ENCODE measurements around the gene CORO2B.
A peak's percentile ranks its signal among the peaks of the same experiment; 100 is the strongest.

CORO2B gene

DNA sequence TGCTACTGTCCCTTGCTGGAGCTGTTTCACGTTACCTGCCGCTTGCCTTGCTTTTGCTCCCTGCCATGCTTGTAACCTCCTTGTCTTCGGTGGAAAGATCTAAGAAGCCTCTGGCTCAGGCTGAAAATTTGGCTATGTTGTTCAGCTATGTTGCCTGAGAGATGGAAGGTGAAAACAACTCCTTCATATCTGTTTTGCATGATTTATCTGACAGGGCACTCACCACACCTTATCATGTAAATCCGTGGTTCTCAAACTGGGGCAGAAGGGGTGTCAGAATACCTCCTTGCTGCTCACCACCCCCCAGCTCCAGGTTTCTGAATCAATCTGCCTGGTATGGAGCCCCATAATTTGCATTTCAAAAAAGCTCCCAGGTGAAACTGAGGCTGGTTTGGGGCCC lies 6.5 kb upstream of the CORO2B start:
- H3K36me3 ChIP-seq (replicated peaks) = no peaks in the 10 kb centered on the region
- no peaks in the 10 kb centered on the region for H3K9me3 ChIP-seq
- DNase-seq (ENCODE audit: low spot score in 2 of 2) = no peak
- H3K4me3 ChIP-seq = no peak overlapping the region
- peaks cover 5% of the 10 kb centered on the region; the same call in 1 of the 2 replicates for H3K4me1 ChIP-seq
- in situ Hi-C loops (cut with MboI; ENCODE audit: low sequenced_read_pairs) = no loop called here
- peaks cover 35% of the 10 kb centered on the region for H3K27me3 ChIP-seq (ENCODE audit: low read depth)

DNA sequence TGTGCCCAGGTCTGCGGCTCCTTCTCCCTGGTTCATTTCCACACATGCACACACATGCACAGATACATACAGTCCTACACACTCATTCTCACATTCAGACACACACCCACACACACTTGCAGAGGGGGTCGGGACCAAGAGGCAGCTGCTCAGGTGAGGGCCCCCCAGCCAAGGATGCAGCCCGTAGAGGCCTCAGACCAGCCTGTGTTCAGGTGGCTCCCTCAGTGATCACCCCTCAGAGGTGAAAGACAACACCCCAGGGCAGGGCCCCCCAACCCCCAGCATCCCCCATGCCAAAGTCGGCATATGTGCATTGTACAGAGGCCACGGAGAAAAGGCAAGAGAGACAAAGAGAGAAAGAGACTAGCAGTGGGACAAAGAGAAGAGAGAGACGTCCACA lies 5.9 kb upstream of the CORO2B start:
- Histone ChIP-seq H3K9me3 (no peaks in the 10 kb centered on the region), H3K4me1 (peaks cover 7% of the 10 kb centered on the region; the same call in 1 of the 2 replicates), H3K36me3 (replicated peaks) (no peaks in the 10 kb centered on the region), H3K27me3 (ENCODE audit: low read depth) (peaks cover 36% of the 10 kb centered on the region), H3K4me3 (no peak overlapping the region)
- DNase-seq (ENCODE audit: low spot score in 2 of 2) = no peak
- in situ Hi-C loops (cut with MboI; ENCODE audit: low sequenced_read_pairs) = no loop called here

DNA sequence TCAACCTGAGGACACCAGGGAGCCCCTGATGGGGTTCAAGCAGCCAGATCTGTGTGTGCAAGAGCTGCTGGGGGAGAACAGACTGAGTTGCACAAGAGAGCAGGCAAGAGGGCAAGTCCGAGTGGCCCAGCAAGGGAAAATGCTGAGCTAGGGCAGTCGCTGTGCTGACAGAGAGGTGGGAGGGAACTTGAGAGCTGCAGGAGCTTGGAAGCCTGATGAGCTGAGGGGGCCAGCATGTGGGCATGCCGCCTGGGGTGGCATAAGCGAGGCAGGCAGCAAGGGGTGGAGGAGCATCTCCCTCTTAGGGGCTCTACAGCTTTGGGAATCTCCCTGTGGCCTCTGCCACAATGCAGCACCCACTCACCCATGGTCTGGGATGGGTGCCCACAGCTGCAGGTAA lies 4.7 kb upstream of the CORO2B start:
- DNase-seq (ENCODE audit: low spot score in 2 of 2) = no peak
- peaks cover 33% of the 10 kb centered on the region for H3K27me3 ChIP-seq (ENCODE audit: low read depth)
- no peak overlapping the region for H3K4me3 ChIP-seq
- in situ Hi-C loops (cut with MboI; ENCODE audit: low sequenced_read_pairs) = no loop called here
- H3K9me3 ChIP-seq = no peaks in the 10 kb centered on the region
- no peaks in the 10 kb centered on the region for H3K36me3 ChIP-seq (replicated peaks)
- H3K4me1 ChIP-seq = peaks cover 13% of the 10 kb centered on the region; the same call in 1 of the 2 replicates

DNA sequence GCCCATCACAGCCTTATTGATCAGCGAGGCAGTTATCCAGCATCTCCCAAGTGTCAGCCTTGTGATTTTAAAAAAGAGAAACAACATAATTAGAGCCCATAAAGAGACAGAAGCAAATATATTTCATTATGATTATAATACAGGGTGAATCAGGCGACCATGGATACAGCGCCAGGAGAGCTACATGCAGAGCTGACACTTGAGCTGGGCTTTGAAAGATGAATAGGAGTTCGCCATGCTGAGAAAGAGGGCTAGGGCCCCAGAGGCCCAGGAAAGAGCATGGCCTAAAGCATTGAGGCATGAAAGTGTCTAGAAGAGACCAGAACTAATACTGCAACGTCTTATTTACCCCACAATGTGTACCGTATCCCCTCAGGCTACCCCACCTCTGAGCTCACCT lies 4.2 kb upstream of the CORO2B start:
- no peak for DNase-seq (ENCODE audit: low spot score in 2 of 2)
- Histone ChIP-seq H3K4me3 (no peak overlapping the region), H3K4me1 (peaks cover 15% of the 10 kb centered on the region; the same call in 1 of the 2 replicates), H3K36me3 (replicated peaks) (no peaks in the 10 kb centered on the region), H3K9me3 (no peaks in the 10 kb centered on the region), H3K27me3 (ENCODE audit: low read depth) (peaks cover 33% of the 10 kb centered on the region)
- in situ Hi-C loops (cut with MboI; ENCODE audit: low sequenced_read_pairs) = no loop called here

DNA sequence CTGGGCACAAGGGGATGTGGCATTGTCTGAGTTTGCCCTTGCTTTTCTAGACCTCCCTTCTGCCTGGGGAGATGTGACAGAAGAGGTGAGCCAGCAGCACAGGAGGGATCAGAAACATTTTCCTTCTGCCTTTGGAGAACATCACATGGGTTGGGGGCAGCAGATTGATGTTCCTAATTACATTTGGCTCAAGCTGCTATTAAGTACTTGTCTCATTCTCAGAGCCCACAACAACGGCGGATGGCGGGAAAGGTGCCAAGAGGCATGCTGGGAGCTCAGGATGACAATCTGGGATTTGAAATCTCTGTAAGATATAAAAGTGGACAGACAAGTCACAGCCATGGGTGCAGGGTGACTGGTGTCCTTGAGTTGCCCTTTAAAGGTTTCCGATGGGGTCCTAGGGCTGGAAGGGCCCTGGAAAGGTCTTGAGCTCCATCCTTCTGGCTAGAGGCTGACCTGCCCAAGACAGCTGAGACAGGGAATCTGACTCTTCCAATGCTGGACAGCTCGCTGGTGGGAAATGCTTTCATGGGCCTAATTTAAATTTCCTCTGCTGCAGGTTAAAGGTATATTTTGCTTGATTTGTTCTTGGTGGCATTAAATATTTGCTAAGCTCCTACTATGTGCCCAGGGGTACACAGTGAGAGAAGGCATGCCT lies 2.4 kb upstream of the CORO2B start:
- Histone ChIP-seq H3K4me3 (no peak overlapping the region), H3K27me3 (ENCODE audit: low read depth) (peaks cover 30% of the 10 kb centered on the region), H3K9me3 (no peaks in the 10 kb centered on the region), H3K36me3 (replicated peaks) (no peaks in the 10 kb centered on the region), H3K4me1 (peaks cover 15% of the 10 kb centered on the region)
- DNase-seq (ENCODE audit: low spot score in 2 of 2) = no peak
- in situ Hi-C loops (cut with MboI; ENCODE audit: low sequenced_read_pairs) = no loop called here

DNA sequence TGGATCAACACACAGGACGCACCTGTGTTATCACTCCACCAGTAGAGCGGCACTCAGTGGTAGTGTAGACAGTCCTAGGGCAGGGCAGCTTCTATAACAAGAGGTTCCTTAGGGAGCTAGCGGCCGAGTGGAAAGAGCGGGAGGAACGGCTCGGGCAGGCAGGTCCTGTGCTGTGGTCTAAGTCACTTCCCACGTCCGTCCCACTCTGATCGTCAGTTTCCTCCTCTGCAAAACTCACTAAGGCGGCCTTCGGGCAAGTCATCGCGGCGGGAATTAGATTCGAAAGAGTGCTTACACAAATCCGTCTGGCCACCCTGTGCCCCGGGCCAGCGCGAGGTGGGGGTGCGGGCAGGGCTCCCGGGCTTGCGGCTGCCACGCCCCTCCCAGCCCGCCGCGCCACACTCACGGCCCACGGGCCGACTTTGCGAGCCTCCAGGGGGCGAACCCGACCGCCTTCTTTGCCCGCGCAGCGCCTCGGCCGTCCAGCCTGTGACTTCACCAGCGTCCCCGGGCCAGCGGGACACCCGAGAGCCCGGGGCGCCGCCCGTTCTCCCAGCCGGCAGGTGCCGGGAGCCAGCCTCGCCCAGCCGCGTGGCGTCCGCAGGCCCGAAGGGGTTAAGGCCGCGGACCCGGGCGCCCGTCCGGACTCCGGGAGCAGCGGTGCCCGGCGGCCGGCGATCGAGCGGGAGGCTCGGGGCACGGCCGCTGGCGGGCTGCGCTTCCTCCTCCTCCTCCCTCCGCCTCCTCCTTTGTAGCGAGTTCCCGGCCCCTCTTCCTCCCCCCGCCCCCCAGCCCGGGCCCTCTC lies 416 bp upstream of the CORO2B start:
- DNase-seq (ENCODE audit: low spot score in 2 of 2) = peak in 1 of 2 experiments; percentile 80
- peak overlapping the region; percentile 37 for H3K4me3 ChIP-seq
- H3K36me3 ChIP-seq (replicated peaks) = no peaks in the 10 kb centered on the region
- peaks cover 15% of the 10 kb centered on the region for H3K4me1 ChIP-seq
- in situ Hi-C loops (cut with MboI; ENCODE audit: low sequenced_read_pairs) = no loop called here
- H3K9me3 ChIP-seq = no peaks in the 10 kb centered on the region
- peaks cover 14% of the 10 kb centered on the region for H3K27me3 ChIP-seq (ENCODE audit: low read depth)

DNA sequence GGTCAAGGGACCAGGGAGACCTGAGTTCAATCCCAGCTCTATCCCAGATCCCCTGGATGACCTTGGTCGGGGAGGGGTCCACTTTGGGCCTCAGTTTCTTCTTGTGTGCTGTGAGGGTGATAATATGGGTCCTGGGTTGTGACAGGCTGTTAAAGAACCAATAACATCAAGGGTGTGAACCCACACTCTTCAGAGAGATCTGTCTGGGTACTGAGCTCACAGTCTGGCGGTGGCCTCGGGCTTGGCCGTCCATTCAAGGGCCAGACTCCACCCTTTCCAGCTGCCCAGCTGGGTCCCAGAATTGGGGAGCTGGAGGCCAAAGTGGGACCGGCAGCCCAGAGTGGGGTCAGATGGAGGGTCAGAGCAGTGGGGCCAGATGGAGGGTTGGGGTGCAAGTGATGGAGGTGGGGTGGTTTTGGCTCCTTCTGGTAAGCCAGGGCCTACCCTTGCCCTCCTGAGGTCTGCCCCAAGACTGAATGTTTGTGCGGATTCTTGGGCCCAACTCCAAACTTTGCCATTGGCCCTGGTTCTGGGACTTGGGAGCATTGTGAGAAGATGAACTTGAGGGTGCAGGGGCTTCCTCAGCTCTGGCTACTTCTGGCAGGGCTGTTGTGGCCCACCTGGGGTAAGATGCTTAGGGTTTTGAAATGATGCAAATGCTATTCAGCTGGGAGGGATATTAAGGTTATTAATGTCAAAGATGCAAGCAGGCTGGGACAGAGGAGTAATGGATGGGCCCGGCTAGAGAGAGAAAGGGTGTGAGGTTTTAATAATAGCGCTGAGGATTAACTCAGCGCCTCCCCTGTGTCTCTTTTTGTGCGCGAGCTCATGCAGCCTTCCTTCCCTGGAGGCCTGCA lies 1.5 kb downstream of the CORO2B start:
- in situ Hi-C loops (cut with MboI; ENCODE audit: low sequenced_read_pairs) = no loop called here
- no peaks in the 10 kb centered on the region for H3K9me3 ChIP-seq
- peaks cover 15% of the 10 kb centered on the region for H3K4me1 ChIP-seq
- H3K4me3 ChIP-seq = no peak overlapping the region
- DNase-seq (ENCODE audit: low spot score in 2 of 2) = peak in 1 of 2 experiments; percentile 50
- H3K36me3 ChIP-seq (replicated peaks) = no peaks in the 10 kb centered on the region
- peaks cover 4% of the 10 kb centered on the region; the same call in 1 of the 2 replicates for H3K27me3 ChIP-seq (ENCODE audit: low read depth)

DNA sequence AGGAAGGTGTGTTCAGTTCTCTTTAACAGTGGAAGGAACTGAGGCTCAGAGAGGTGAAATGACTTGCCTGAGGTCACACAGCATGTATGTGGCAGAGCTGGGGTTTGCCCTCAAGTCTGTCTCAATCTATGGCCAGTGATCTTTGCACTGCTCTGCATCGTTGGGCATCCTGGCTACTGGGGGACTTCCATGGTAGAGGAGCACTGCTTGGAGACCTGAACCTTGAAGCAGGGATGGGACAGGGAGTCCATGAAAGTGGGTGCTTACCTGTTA lies 2.0 kb downstream of the CORO2B start:
- peaks cover 4% of the 10 kb centered on the region; the same call in 1 of the 2 replicates for H3K27me3 ChIP-seq (ENCODE audit: low read depth)
- no peaks in the 10 kb centered on the region for H3K9me3 ChIP-seq
- in situ Hi-C loops (cut with MboI; ENCODE audit: low sequenced_read_pairs) = no loop called here
- no peak for DNase-seq (ENCODE audit: low spot score in 2 of 2)
- peaks cover 15% of the 10 kb centered on the region for H3K4me1 ChIP-seq
- H3K36me3 ChIP-seq (replicated peaks) = no peaks in the 10 kb centered on the region
- no peak overlapping the region for H3K4me3 ChIP-seq

DNA sequence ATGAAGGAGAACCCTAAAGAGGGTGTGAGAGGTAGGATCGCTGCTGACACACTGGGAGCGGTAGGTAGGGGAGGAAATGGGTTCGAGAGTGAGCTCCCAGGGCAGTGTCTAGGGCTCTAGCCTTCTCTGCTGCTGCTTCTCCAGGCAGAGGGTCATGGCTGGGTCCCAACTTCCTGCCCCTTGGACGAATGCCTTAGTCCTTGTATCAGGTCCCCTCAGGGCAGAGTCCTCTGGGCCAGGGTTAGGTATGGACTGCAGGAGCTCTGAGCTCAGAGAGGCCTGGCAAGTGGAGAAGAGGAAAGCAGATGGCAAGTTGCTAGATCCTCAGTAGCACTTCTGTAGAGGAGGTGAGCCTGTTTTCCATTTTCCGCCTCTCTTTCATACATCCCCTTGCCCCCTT lies 2.9 kb downstream of the CORO2B start:
- Histone ChIP-seq H3K4me1 (peaks cover 15% of the 10 kb centered on the region), H3K27me3 (ENCODE audit: low read depth) (peaks cover 4% of the 10 kb centered on the region; the same call in 1 of the 2 replicates), H3K36me3 (replicated peaks) (no peaks in the 10 kb centered on the region), H3K4me3 (no peak overlapping the region), H3K9me3 (no peaks in the 10 kb centered on the region)
- no peak for DNase-seq (ENCODE audit: low spot score in 2 of 2)
- in situ Hi-C loops (cut with MboI; ENCODE audit: low sequenced_read_pairs) = no loop called here

DNA sequence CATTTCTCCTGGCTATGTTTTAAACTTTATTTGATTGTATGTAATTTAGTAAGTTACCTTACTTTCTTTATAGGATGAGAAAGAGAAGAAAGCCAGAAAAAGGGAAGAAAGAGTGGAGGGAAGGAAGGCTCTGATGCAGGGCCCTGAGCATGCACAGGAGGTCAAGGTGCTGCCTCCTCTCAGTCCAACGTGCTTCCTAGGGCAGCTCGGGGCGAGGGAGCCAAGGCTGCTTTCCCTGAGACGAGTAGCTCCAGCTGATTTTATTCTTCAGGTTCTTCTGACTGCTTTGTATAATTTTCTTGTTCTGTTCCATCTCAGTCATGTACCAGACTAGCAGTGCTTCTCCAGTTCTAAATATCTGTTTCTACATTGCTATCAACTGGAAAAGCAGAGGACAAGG lies 3.4 kb downstream of the CORO2B start:
- in situ Hi-C loops (cut with MboI; ENCODE audit: low sequenced_read_pairs) = no loop called here
- Histone ChIP-seq H3K4me1 (peaks cover 15% of the 10 kb centered on the region), H3K36me3 (replicated peaks) (no peaks in the 10 kb centered on the region), H3K9me3 (no peaks in the 10 kb centered on the region), H3K4me3 (no peak overlapping the region), H3K27me3 (ENCODE audit: low read depth) (peaks cover 4% of the 10 kb centered on the region; the same call in 1 of the 2 replicates)
- no peak for DNase-seq (ENCODE audit: low spot score in 2 of 2)

DNA sequence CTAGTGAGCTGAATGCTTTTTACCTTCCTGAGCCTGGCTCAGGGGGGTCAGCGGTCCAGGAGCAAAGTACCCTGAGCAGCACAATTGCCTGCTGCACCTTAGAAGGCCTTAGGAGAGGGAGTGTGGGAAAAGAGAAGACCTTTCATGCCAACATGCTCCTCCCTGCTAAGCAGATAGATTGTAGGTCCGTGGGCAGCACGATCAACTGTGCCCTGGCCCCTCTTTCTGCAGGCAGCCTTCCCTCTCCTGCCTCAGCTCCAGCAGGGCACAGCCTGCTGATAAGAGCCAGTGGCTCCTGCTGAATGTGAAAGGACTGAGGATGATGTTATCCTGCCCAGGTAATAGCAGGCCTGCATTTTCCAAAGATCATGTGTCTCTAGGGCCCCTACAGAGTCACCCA lies 4.1 kb downstream of the CORO2B start:
- no peak for DNase-seq (ENCODE audit: low spot score in 2 of 2)
- Histone ChIP-seq H3K4me1 (peaks cover 14% of the 10 kb centered on the region), H3K27me3 (ENCODE audit: low read depth) (peaks cover under 1% of the 10 kb centered on the region; the same call in 1 of the 2 replicates), H3K4me3 (no peak overlapping the region), H3K36me3 (replicated peaks) (no peaks in the 10 kb centered on the region), H3K9me3 (no peaks in the 10 kb centered on the region)
- in situ Hi-C loops (cut with MboI; ENCODE audit: low sequenced_read_pairs) = no loop called here

DNA sequence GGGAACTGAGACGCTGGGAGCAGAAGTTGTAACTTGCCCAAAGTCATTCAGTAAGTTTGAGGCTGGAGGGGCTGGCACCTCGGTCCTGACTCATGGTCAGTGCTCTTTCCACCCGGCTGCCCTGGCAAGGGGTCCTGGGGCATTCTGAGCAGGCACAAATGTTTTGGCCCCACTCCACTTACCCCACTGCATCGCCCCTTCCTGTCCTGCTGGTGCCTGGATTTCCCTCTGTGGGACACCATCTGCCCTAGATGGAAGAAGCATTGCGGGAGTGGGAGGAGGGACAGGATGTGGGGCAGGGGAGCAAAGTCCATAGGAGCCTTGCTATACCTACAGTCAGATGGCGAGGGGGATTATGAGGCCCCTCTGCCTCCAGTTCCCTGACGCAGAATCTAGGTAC lies 4.5 kb downstream of the CORO2B start:
- no peak for DNase-seq (ENCODE audit: low spot score in 2 of 2)
- no peak overlapping the region for H3K4me3 ChIP-seq
- no peaks in the 10 kb centered on the region for H3K36me3 ChIP-seq (replicated peaks)
- no peaks in the 10 kb centered on the region for H3K9me3 ChIP-seq
- in situ Hi-C loops (cut with MboI; ENCODE audit: low sequenced_read_pairs) = no loop called here
- peaks cover 9% of the 10 kb centered on the region for H3K4me1 ChIP-seq
- H3K27me3 ChIP-seq (ENCODE audit: low read depth) = no peaks in the 10 kb centered on the region

DNA sequence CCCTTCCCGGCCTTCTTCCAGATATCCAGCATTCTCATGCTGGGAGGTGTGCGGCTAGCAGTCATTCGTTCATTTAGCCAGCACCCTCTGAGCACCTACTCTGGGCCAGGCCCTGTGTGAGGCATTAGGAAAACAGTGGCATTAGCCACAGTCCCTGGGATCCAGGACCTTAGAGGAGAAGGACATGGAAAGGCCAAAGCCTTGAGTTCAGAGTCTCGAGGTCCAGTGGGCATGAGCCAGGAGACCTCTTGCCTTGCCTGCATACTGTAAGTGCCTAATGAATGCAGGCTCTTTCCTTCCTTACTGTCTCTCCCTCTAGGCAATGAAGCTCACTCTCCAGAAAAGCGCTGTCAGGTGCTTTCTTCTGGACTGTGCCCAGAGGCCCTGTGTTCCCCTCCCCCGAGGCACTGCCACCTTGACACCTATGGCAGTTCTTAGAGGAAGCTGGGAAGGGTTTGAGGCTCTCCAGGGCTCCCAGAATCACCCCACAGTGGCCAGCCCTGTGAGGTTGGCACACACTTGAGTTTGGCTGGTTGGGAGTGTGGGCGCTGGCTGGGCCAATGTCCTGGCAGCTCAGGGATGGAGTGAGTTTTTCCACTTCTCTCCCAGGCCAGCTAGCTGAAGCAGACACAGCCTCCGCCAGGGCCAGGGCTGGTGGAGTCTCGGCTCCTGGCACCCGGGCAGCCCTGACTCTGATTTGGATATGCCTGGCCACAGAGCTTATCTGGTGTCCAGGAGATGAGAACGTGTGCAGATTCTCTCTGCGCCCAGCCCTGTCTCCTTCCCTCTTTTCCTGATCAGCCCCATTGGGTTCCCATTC lies 5.4 kb downstream of the CORO2B start:
- Histone ChIP-seq H3K9me3 (no peaks in the 10 kb centered on the region), H3K4me1 (peaks cover 8% of the 10 kb centered on the region), H3K36me3 (replicated peaks) (no peaks in the 10 kb centered on the region), H3K27me3 (ENCODE audit: low read depth) (no peaks in the 10 kb centered on the region), H3K4me3 (no peak overlapping the region)
- in situ Hi-C loops (cut with MboI; ENCODE audit: low sequenced_read_pairs) = no loop called here
- no peak for DNase-seq (ENCODE audit: low spot score in 2 of 2)

Data from HAP-1 (cell line).